ENCODE data around the gene FILIP1L.

Gene FILIP1L

DNA sequence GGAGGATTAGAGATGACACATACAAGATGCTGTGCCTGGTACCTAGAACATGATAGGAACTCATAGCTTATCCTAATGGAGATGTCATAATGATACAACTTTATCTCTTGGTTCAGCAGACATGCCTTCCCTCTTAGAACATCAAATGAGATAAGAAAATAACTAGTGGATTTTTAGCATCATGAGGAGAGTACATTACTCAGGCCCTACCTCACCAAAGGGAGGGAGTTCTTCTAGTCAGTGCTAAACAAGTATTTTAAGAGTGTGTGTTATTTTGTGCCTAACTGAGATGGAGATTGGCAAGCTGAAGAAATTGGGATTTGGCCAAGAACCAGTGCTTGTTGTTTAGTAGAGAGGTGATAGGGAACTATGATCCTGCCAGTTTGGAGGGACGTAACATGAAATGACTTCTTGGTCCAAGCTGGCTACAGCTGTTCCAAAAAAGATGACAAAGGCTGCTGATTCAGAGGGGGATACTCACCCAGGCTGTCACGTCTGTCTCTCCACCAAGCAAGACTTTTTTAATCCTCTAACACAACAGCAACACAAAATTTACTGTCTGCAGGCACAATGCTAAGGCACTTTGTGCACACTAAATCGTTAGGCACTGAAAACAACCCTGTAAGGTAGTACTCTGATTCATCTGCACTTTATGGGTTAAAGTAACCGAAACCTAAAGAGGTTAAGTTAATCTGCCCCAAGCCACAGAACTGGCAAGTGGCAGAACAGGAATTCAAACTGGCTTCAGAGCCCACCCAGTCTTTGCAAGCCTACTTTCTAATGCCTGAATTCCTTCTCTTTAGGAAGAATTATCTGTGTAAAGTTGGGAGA is 170.2 kb downstream of the FILIP1L start:
- no peak for DNase-seq

DNA sequence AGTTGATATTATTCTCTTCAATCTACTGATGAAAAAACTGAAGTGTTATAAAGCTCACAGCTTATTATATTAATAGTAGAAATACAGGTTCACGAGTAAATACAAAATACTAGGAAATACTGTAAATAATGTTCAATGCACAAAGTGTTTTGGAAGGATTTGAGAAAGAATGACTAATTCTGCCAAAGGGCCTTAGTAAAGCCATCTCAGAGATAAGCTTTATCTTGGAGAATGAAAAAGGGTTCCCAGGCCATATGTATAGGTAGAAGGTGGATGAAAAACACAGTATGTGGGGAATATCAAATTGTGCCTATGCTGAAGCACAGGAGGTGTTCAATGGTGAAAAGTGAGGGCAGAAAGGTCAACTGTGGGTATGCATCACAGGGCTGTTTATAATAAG is 173.1 kb downstream of the FILIP1L start:
- DNase-seq, result no peak

DNA sequence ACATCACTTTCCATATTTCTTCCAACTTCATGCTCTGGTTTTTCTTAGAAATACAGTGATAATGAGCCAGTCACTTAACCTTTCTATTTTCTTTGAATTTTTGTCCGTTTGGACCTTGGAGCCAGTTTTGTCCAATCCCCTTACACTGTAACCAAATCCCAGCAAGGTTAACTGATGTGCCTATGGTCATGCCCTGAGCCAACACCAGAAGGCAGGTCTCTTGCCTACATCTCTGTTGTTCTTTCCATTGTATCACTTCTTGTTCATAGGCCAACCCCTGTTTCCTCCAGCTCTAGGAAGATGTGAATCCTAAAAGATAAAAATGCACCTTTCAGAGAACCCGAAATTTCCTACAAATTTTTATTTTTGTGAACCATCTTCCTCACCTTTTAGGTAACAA is 174.0 kb downstream of the FILIP1L start:
- no peak for DNase-seq

DNA sequence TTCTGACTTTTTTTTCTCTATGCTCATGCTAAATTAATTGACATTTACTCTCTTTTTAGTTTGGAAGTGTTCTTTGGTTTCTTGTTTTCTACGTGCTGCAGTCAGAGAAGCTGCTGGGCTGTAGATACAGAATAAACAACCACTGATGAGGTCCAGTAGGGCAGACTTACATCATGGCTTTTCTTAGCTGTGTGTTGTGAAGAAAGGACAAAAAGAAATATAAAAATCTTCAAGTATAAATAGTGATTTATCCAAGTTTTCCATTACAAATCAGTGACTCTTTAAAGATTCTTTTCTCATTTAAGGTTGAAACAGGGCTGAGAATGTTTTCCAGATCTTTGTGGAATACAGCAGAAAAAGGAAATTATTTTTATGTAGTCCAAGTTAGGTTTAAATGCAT is 174.4 kb downstream of the FILIP1L start:
- DNase-seq, result no peak

DNA sequence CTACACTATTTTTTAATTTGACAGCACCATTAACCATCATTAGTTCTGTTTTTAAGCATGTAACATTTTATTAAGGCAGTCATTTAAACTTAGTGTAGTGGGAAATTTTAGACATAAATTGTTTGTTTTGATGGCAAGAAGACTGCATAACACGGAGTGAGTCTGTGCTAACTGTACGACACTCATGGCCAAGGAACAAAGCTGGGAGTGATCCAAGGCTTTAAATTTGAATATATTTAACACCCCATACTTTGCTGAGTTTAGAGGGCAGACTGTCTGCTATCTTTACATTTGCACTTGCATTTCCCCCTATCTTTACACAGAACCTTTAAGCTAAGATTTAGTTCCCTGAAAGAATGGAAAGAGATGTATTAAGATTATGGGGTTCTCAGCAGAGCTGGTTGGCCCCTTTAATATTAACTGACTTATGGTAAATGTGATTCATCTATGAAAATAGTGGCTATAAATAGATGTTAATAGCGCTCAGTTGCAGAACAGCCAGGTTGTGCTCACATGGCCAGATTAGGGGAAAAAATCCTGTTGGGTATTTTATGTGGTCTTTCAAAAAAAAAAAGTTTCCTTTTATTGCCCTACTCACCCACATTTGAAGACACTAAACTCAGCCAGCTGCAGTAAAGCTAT is 175.9 kb downstream of the FILIP1L start:
- no peak for DNase-seq

DNA sequence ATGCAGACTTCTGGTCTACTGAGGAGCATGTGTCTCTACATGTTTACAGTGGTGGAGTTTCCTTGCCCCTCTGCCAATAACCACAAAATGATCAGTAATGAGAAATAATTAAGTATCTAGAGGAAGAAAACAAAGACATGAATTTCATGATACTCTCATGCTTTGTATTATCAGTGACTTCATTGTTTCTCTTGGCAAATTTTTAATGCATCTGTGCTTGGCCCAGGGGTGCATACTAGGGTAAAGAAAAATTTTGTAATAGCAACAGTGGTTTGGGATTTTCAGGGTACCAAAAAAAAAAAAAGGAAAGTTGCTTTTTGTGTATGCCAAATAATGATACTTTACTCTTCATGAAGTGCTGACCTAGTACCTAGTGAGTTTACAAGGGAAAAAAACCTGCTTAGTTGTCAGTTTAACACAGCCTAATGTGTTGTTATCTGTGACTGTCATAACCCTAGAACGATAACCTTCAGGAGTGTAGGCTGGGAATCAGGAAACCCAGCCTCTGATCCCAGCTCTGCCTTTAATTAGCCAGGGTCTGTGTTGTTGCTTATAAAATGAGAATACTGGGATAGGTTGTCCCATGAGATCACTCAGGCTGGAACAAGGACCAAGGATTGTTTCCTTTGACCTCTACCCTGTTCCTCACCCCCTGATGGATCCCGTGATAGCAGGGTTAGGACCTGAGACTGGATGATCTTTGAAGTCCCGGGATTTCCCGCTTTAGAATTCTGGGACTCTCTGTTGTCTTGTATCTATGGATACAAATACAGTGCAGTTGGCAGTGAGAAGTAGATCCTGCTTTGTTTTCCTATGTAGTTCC is 179.1 kb downstream of the FILIP1L start:
- no peak for DNase-seq

DNA sequence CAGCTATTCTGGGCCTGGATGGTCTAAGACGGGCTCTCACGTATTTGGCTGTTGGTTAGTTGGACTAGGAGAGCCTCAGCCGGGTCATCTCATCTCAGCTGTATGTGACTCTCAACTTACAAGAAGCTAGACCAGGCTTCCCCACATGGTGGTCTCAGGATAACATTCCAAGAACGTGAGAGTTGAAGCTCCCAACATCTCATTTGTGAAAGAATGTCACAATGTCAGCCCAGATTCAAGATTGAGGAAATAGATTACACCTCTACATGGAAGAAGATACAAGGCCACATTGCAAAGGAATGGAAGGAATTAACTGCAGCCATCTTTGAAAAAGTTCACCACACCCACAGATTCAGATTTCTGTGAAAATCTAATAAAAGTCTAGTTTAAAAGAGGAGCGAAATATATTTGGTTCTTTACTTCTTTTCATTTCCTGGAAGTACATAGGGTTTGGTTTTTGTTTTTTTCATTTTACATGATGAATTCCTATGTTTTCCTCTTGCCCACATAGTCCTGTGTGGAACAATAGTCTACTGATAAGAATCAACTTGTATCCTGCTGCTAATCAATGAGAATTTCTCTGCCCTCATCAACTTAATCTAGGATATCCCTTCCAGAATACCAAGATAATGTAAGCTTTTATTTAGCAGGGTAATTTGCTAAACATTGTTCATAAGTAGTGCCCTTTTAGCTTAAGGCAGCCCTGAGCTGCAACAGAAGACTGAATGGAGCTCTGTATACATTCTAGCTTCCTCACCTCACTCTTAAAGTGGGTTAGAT is 180.1 kb downstream of the FILIP1L start:
- DNase-seq, result no peak

DNA sequence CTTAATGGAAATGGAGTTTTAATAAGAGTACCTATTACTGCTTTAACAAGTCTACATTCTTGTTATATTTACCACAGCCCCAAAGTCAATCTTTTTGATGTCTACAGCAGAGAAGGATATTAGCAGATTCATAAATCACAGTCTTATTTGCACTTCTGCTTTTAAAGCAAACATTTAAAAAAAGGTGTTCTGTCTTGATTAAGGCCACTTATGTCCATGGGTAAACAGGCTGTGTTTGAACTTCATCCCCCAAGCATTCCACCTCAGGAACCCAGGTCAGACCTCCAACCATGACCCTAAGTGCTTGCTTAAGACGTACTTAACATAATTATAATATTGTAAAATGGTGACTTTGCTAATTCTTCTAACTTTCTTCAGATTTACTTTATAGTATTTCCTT is 183.2 kb downstream of the FILIP1L start:
- DNase-seq, result no peak

DNA sequence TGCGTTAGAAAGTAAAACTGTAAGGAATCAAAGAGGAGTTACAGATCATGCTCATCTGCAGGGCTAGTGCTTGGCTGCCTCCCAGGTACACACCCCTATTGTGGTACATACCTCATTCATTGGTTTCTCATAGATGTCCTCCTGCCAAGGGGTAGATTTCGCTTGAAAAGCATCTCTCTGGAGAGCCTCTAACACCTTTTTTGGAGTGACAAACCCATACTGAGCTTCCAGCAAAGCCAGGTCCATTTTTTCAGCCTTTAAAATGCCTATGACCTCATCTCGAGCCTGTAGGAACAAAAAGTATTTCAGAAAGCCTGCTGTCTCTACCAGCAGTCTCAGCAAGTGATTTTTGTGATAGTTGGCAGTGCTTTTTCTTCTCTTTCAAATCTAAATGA is 184.6 kb downstream of the FILIP1L start:
- DNase-seq, result no peak

DNA sequence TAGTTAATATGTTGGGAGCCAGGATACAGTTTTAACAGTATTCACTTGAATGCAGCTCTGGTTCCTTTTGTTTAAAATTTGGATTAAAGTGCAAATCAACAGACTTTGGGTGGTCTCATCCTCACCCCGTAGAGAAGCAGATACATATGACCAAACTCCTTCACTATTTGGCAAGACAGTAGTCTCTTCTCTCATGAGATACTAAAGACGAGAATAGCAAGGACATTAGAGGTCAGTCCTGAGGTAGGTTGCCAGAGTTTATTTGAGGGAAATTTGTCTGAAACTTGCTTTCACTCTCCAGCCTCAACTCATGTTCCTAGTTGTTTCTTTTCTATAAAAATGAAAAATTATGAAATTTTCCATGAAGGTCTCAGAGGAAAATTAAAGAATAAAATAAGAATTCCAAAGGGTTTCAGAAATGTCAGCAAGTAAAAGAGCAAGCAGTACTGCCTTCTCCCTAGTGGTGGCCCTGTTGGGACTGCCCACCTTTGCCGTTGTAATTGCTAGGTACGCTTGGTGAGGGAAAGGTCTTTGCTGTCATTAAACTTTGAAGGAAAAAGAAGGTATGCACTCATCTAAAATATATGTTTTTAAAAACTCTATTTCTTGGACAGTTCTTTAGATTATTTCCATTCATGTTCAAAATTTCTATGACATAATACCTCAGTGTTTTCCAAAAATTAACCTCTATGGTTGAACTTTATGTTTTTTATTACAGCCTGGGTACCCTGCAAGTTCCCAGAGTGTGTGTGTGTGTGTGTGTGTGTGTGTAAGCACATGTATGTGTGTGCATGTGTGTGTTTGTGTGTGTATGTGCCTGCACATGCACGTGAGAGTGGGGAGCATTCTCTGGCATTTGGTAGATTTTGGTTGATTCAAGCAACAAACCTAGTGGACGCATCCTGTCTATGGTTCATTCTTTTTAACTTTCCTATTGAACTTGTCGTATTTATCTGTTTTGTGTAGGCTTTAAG is 185.2 kb downstream of the FILIP1L start:
- no peak for DNase-seq

DNA sequence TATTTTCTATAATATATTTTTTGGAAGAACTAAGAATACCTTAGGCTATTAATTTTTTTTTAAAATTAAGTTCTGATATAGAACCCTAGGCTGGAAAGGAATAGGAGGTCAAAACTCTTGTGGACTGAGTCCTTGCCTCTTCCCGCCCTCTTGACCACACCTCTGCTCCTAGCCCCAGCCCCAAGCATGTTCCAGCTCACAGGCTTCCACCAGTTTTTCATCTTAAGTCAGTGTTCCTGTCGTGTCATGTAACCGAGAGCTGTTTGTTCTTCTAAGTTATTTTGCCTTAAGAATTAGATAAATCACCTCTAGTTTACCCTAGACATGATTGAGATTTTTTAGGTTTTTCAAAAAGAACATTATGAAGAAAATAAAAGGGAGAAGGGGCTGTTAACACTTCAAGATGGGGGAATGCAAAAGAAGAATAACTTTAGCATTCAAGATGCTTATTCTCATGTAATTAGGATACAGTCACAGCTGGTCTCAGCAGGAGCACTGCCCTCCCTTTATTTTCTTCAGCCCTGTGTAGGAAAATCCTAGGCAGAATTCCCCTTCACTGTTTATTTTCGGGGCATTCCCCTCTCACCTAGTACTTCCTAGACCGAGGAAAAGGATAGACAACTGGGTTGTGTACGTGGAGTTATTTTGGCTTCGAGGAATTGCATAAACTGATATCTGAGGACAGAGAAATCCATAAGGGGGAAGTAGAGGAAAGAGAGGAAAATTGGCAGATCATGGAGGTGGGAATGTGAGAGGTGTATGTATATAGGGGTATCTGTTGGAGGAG is 186.4 kb downstream of the FILIP1L start:
- no peak for DNase-seq

DNA sequence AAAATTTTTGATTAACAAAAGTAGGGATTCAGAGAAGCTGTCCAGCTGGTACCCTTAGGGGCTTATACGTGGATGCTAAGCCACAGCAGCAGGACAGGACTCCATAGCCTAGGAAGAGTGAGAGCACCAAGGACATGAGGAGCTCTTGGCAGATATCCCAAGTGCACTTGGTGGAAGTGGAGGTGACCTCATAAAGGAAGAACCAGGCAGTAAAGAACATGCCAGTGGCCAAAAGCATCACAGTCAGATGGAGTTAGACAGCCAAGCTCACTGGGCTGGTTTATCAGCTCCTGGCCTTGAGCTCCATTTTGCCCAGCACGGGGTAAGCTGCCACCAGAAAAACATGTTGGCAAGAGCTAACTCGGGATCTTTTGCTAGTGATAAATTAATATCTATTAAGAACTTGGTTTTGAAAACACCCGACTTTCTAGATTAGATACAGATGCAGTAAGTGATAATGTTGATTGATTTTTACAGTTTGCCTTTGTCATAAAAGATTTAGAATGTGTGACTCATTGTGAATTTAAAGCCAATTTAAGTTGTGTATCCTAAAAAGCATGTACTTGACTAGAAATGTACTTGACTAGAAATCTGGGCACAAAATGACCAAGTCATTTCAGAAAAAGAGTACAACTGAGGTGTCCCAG is 188.6 kb downstream of the FILIP1L start:
- DNase-seq, result peak; percentile 96

DNA sequence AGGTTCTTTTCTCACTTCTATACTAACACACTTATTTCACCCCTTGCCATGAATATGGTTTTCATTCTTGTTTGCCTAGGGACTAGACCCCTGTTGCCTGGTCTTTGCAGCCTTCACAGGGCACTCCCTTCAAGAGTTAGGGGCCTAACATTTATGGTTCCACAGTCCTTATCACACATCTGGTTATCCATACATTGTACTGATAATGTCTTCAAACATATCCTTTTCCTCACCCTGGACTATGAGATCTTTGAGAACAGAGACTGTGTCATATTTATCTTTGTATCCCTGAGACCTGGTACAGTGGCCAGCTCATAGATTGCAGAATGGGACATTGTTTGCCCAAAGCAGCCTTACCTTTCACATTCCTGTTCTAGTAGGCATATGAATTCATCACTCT is 190.4 kb downstream of the FILIP1L start:
- no peak for DNase-seq

DNA sequence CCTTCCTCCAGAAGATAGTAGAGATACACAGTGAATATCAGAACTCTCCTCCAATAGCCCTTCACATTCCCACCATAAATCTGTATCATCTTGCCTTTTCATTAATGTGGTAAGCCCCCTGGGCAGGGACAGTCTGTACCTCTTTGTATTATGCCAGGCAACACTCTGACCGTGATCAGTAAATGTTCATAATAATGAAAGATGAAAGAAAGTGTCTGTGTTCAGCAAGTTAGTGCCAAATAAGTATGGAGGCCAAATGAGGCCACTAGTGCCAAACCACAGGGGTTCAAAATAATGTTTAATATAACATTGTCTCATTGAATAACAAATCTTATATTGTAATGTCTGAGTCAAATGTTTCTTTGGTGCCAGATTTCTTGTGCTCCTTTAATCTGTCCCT is 192.3 kb downstream of the FILIP1L start:
- no peak for DNase-seq

DNA sequence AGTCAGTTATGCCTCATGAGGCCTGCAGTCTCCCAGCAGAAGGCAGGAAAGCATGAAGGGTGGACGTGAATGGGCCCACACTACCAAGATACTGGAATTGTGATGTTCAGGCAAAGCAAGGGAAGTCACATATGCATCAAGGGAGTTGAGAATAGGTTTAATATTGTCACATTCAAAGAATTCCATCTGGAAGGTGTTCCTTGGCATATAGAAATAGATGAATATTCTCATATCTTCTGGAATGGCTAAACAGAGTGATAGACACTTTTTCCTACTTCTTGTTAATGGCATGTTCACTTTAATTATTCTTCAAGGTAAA is 193.0 kb downstream of the FILIP1L start:
- no peak for DNase-seq

DNA sequence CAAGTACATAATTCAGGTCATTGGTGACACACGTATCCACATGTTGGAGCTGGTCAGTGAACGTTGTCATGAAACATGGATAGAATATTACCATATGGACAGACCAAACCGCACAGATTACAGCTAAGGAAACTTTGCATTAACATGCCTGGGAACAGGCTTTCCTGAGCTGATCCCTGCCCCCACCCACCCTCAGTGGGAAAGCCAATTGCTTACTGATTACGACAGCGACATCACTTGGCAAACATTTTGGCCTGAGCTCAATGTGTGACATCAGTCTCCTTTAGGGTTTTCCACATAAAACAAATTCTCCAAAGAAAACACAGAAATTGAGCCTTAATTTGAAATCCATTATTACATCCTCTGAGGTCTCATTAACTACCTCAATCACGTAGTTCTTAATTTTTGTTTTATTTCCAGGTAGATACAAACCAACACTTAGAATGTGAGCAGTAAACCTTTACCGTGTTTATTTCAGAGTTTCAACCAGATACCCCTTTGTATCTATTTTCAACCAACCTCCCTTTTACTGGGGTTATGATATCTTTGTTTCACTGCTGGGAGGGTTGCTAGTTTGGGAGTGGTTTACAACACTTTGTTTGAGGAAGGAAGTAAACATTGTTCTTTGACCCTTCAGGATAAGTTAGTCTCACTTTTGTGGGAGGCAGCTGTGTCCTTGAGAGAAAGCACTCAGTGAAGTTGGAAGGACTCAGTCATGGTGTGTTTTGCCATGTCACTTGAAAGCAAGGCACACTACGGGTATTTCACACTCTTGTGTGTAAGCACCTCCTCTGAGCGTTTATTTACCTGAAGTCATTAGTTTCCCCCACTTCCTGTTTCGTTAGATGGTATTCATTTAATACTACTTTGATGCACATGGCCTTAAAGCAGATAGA is 193.6 kb downstream of the FILIP1L start:
- DNase-seq, result no peak

DNA sequence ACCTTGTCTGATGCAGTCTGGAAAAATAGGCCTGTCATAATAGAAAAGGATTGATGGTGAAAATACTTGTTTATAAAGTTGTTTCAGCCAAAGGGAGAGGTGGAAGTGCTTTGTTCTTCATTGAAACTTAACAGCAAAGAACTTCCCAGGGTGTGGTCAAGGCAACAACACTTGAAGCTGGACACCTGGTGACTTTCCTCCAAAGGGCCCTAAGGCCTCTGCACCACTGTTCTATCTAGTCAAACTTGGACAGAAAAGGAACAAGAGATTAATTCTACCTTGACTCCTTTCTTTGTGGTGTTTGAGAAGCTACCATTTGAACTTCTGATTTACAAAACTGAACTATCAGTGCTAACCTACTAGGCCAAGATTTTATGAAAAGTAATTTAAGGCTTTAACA is 194.6 kb downstream of the FILIP1L start:
- DNase-seq, result no peak

DNA sequence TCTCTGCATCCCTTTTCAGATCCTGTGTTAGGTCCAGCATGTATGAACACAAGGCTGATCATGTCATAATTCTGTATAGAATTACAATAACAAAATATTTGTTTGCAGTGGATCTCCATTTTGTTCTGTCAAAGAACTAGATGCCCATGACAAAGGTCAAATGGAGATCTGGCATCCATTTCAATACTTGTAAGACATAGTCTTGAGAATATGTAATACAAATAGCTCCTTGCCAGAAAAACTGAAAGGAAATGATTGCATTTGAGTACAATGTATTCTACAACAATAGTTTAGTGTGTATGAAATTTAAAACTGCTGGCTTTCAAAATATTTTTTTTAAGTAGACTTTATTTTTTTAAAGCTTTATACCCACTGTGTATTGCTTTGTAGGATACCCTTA is 195.6 kb downstream of the FILIP1L start:
- no peak for DNase-seq

DNA sequence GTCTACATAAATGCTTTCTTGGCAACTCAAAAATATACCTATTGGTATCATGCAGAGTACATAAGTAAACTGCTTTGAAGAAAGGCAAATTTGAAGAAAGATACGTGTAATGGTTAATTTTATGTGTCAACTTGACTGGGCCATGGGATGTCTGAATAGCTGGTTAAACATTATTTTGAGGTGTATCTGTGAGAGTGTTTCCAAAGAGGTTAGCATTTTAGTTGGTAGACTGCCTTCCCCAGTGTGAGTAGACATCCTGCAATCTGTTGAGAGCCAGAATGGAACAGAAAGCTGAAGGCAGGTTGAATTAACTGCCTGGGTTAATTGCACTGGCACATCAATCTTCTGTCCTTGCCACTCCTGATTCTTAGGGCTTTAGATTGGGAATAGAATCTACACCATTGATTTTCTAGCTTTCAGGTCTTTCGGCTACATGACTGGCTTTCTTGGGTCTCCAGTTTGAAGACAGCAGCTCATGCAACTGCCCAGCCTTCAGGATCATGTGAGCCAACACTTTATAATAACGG is 198.3 kb downstream of the FILIP1L start:
- DNase-seq, result no peak
